HG03045 (cell line): ENCODE data around the gene OR11A1.
"Not testable (repeated sequence)": the region's sequence is repeated elsewhere in the genome, so short reads cannot be mapped to it uniquely, and the experiment has no call there.

ENCODE experiments used
- ATAC-seq: cut with Tn5 transposase; IDR thresholded peaks from one replicate; pipeline ENCODE4 v1.9.1; 2021; ENCODE audit warnings: mild to moderate bottlenecking, moderate library complexity; ENCODE audit not compliant: unreplicated experiment

Gene OR11A1

GRCh38 chr6:29479560-29479959, 22.7 kb upstream of the OR11A1 start:
- no peak for ATAC-seq

DNA sequence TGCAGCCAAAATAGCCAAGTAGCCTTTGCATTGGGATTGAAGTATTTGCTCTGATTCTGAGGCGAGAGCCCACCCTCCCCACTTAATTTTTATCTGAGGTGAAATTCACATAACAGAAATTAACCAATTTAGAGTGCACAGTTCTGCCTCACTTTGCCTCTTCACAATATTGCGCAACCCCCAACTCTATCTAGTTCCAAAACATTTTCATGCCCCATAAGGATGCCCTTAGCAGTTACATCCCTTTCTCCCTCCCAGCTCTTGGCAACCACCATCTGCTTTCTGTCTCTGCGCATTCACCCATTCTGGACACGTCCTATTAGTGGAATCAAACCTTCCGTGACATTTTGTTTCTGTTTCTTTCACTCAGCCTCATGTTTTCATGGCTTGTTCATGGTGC, 21.9 kb upstream of the OR11A1 start:
- no peak for ATAC-seq

DNA sequence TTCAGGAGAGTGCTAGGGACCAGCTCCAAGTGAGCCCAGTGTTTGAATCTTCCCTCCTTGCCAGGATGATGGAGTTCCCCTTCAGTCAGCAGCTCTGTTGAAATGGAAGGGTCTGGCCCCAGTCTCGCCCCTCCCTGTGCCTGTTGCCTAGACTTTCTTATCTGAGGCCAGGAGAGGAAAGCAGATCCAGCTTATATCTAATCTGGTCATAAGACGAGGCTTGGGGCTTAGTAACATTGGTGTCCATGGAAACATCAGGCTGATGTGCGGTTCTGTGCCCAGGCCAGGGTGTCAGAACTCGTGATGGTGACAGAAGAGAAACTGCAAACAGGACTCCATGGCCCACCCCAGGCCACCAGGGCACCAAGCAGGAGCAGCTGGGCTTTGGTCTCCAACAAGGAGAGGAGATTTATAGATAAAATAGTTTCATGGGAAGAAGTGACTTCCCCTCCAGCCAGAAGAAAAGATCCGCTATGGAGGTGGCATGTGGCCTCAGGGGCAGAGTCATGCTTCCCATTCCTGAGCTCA, 21.1 kb upstream of the OR11A1 start:
- ATAC-seq: no peak

- ATAC-seq: no peak
These were observed 18.1 kb upstream of the OR11A1 start for GRCh38 chr6:29474996-29475395.

GRCh38 chr6:29466241-29466640, 9.4 kb upstream of the OR11A1 start:
- ATAC-seq: no peak

DNA sequence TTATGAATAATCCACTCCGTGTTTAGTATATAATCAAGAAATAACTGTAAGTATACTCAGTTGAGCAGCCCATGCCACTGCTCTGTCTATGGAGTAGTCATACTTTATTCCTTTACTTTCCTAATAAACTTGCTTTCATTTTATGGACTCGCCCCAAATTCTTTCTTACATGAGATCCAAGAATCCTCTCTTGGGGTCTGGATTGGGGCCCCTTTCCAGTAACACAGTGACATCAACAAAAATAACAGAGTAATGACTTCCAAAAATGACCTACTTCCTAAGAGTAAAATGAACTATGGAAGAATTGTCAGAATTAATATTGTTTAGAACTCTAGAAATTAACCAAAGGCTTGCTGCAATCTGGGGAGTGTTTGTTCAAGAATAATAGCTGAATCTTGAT, 8.9 kb upstream of the OR11A1 start:
- no peak for ATAC-seq

- no peak for ATAC-seq
These were observed 8.4 kb upstream of the OR11A1 start for GRCh38 chr6:29465279-29465678.

DNA sequence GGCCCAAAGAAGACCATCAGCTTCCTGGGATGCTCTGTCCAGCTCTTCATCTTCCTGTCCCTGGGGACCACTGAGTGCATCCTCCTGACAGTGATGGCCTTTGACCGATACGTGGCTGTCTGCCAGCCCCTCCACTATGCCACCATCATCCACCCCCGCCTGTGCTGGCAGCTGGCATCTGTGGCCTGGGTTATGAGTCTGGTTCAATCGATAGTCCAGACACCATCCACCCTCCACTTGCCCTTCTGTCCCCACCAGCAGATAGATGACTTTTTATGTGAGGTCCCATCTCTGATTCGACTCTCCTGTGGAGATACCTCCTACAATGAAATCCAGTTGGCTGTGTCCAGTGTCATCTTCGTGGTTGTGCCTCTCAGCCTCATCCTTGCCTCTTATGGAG, 5.2 kb upstream of the OR11A1 start:
- no peak for ATAC-seq

DNA sequence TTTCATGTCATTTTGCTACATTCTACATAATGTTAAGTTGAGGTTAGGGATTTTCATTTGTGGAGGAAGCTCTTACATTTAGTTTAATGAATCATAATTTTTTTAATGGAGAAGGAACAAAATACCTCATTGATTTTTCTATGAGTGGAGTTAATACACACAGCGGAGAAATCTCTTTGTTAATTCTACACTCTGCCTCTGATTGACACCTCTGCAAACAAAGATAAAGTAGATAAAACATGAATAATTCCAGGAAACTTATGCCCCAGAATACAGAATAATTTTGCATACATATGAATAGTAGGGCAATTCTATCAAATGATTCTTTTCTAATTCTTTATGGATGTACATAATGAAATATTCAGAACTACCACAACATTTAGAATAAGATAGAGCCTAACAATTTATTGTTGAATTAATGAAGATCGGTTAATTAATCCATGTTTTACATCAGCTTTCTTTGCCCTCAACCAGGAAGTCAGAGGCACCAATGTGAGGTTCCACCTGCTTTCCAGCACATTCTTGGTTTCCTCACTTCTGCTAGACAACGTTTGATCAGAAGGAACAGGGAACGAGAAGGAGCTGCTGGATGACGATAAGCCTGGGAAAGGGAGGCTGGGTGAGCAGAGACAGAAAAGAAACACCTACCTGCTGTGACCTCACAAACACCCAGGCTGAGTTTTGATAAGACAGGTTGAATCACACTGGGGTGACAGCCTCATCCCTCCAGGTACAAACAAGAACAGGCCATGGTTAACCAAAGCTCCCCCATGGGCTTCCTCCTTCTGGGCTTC, 4.3 kb upstream of the OR11A1 start:
- ATAC-seq: no peak

- ATAC-seq: no peak
These were observed 5.2 kb downstream of the OR11A1 start for GRCh38 chr6:29451471-29452193.

- ATAC-seq: no peak
These were observed 9.2 kb downstream of the OR11A1 start for GRCh38 chr6:29447670-29448069.

DNA sequence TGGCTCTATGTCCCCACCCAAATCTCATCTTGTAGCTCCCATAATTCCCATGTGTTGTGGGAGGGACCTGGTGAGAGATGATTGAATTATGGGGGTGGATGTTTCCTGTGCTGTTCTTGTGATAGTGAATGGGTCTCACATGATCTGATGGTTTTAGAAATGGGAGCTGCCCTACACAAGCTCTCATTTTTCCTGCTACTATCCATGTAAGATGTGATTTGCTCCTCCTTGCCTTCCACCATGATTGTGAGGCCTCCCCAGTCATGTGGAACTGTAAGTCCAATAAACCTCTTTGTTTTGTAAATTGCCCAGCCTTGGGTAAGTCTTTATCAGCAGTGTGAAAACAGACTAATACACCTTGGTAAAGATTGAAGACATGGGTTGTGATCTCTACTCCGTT, 12.8 kb downstream of the OR11A1 start:
- ATAC-seq: not testable (repeated sequence)

DNA sequence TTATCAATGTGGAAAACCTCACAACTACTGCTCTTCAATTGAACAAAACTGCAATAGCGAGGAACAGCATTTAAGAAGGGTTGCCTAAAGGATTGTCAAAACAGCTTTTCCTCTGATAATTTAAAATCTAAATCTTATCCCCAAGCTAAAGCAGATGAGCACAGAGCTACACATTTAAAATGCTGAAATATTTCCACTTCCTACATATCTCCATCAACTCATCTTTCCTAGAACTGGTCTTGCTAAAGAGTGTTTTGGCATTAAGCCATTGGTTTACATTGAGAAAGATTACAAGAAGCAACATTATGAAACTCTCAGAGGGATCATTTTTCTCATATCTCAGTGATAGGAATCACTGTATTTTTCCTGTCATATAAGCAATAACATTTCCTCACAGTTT, 14.2 kb downstream of the OR11A1 start:
- ATAC-seq: no peak

DNA sequence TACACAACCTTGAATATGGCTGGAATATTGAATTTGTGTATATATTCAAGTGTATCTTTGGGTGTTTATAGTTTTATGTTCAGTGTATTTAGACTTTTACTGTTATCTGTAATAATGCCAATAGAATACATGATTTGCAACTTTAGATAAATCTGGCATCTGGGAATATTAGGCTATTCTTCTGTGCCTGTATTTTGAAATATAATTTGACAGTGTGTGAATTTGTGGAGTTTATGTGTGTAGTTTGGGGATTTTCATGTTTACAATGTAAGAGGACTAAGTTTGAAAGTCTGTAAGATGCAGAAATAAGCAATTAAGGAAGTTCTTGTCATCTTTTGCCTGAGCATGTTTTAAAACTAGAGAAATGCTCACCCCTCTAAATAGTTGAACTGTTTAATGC, 17.9 kb downstream of the OR11A1 start, which contains the start of gene OR10C1:
Gene OR10C1 (plus strand): TSS at position 301 of the 400 bp plus-strand sequence. CDS start 710 bp downstream, outside the sequence.
- ATAC-seq: no peak

DNA sequence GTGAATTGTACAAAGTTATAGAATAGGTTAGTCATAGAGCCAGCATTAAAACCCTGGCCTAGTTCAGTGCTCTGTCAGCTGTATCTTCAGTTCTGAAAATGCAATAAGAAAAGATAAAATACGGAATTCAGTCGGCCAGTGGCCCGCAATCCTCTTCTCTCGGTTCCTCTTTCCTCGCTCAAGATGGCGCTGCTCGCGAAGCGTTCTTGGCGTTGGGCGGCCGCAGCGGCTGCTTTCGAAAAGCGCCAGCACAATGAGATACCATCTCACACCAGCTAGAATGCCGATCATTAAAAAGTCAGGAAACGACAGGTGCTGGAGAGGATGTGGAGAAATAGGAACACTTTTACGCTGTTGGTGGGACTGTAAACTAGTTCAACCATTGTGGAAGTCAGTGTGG, 20.1 kb downstream of the OR11A1 start:
- ATAC-seq: not testable (repeated sequence)

- ATAC-seq: no peak
These were observed 30.2 kb downstream of the OR11A1 start for GRCh38 chr6:29426654-29427053.

GRCh38 chr6:29425075-29425474, 31.8 kb downstream of the OR11A1 start:
- ATAC-seq: no peak

- ATAC-seq: no peak
These were observed 32.3 kb downstream of the OR11A1 start for GRCh38 chr6:29424575-29424974.

GRCh38 chr6:29424168-29424567, 32.7 kb downstream of the OR11A1 start:
- no peak for ATAC-seq

DNA sequence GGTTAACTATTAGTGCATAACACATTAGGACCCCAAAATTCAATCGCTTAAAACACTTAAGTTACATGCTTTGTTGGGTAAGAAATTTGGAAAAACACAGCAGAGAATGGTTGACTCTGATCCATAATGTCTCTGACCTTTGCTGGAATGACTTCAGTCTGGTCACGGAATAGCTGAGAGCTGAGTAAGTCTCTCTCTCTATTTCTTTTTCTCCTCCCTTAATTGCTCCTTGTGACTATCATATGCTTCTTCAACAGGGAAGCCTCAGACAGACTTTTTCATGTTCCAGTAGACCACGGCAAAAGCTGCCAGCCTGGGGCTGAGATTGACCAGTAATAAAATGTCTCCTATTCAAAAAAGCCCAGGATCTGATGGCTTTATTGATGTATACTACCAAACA, 37.4 kb downstream of the OR11A1 start:
- ATAC-seq: no peak

GRCh38 chr6:29414588-29414987, 42.3 kb downstream of the OR11A1 start, which contains the start of gene OR12D1:
Gene OR12D1, plus strand, starts transcription at chr6:29414928.
- ATAC-seq: no peak

DNA sequence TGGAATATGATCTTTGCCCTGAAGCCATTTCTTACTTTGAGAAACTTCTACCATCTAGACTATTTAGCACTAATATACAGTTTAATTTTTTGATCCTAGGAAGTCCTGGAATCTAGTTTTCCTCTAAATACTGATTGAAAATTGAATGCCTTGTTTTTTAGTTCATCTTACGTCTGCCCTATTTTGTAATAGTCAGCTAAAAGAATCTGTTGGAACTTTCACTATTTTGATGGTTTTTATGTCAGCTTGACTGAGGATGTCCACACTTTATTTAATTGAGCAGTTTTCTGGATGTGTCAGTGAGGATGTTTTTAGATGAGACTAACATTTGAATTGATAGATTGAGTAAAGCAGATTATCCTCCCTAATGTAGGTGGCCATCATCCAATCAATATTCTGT, 53.1 kb downstream of the OR11A1 start:
- ATAC-seq: no peak
